VCaP (cell line): ENCODE data around the gene CCNF.

Source experiments
- H3K27ac ChIP-seq: fragments of 450-650 bp; 2 replicates; pipeline ENCODE4 v1.5.1; 2017
- TF ChIP-seq, protein P1 (sequence below): fragments of 450-650 bp; conservative IDR thresholded peaks from 2 replicates; pipeline ENCODE4 v1.5.1; 2017; ENCODE audit warnings: mild to moderate bottlenecking, moderate library complexity

The CCNF gene

GRCh38 chr16:2507665-2508064 is 78.4 kb downstream of the CCNF start:
- no peak overlapping the region for H3K27ac ChIP-seq
- TF ChIP-seq, protein P1, sequence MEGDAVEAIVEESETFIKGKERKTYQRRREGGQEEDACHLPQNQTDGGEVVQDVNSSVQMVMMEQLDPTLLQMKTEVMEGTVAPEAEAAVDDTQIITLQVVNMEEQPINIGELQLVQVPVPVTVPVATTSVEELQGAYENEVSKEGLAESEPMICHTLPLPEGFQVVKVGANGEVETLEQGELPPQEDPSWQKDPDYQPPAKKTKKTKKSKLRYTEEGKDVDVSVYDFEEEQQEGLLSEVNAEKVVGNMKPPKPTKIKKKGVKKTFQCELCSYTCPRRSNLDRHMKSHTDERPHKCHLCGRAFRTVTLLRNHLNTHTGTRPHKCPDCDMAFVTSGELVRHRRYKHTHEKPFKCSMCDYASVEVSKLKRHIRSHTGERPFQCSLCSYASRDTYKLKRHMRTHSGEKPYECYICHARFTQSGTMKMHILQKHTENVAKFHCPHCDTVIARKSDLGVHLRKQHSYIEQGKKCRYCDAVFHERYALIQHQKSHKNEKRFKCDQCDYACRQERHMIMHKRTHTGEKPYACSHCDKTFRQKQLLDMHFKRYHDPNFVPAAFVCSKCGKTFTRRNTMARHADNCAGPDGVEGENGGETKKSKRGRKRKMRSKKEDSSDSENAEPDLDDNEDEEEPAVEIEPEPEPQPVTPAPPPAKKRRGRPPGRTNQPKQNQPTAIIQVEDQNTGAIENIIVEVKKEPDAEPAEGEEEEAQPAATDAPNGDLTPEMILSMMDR, result no peak
